Karpas-422 (cell line): Measurements from ENCODE around the gene MED12L. TPM values are rescaled to one million over a fixed set of nuclear protein-coding genes. Genes with fewer than 3 reads are reported as not detected.

Source experiments
- DNase-seq: peaks from one replicate; pipeline ENCODE4 v3.0.0-alpha.2; 2015
- H2AFZ ChIP-seq: fragments of 200-600 bp; sonication (generic); 2 replicates; pipeline ENCODE4 v1.6.1; 2014; ENCODE audit warnings: antibody characterized with exemption, low read length, mixed read lengths
- H3K27ac ChIP-seq: fragments of 200-600 bp; sonication (generic); 2 replicates; pipeline ENCODE4 v1.5.1; 2014; ENCODE audit warnings: mild to moderate bottlenecking, low read length, moderate library complexity
- H3K27me3 ChIP-seq: fragments of 200-600 bp; sonication (generic); 2 replicates; pipeline ENCODE4 v1.6.1; 2014; ENCODE audit warnings: low read length, mixed read lengths
- H3K36me3 ChIP-seq: fragments of 200-600 bp; sonication (generic); 2 replicates; pipeline ENCODE4 v1.6.1; 2014; ENCODE audit warnings: low read length, mixed read lengths; ENCODE audit not compliant: insufficient read depth
- H3K4me1 ChIP-seq: fragments of 200-600 bp; sonication (generic); 2 replicates; pipeline ENCODE4 v1.6.1; 2014; ENCODE audit warnings: mild to moderate bottlenecking, low read length, mixed read lengths
- H3K4me2 ChIP-seq: fragments of 200-600 bp; sonication (generic); 2 replicates; pipeline ENCODE4 v1.6.1; 2014; ENCODE audit warnings: low read length, low read depth, mild to moderate bottlenecking; ENCODE audit not compliant: poor library complexity, severe bottlenecking
- H3K4me3 ChIP-seq: fragments of 200-600 bp; sonication (generic); 2 replicates; pipeline ENCODE4 v1.5.1; 2014; ENCODE audit warnings: mild to moderate bottlenecking, antibody characterized with exemption, low read length, mixed read lengths
- H3K79me2 ChIP-seq: fragments of 200-600 bp; sonication (generic); 2 replicates; pipeline ENCODE4 v1.6.1; 2014; ENCODE audit warnings: mild to moderate bottlenecking, low read length, mixed read lengths
- H3K9ac ChIP-seq: fragments of 200-600 bp; sonication (generic); 2 replicates; pipeline ENCODE4 v1.6.0; 2014; ENCODE audit warnings: low read length
- H3K9me2 ChIP-seq: fragments of 200-600 bp; sonication (generic), shearing (Covaris generic); replicated peaks from 2 replicates; pipeline ENCODE4 v1.6.0; 2014; ENCODE audit warnings: mild to moderate bottlenecking, low read length, moderate library complexity; ENCODE audit not compliant: insufficient read depth
- H3K9me3 ChIP-seq: fragments of 300-700, 200-600 bp; sonication (generic); 2 replicates; pipeline ENCODE4 v1.6.1; 2014; ENCODE audit warnings: low read length, mixed read lengths
- H4K20me1 ChIP-seq: fragments of 200-600 bp; sonication (generic); 2 replicates; pipeline ENCODE4 v1.6.1; 2014; ENCODE audit warnings: mild to moderate bottlenecking, antibody characterized with exemption, low read length, low read depth; ENCODE audit not compliant: insufficient read depth
- total RNA-seq: library from RNA; depleted of rRNA; stranded (reverse); fragments of >200 nt; shearing (Covaris generic); gene quantifications from 2 replicates; pipeline ENCODE4 v1.2.3, GENCODE V29; 2014; ENCODE audit warnings: low replicate concordance

MED12L gene
- total RNA-seq, 1 experiment from 2014 or later: 2.4 TPM

- no peaks in the 10 kb centered on the region for H3K79me2 ChIP-seq
- H3K9me3 ChIP-seq: no peaks in the 10 kb centered on the region
- H3K36me3 ChIP-seq: no peaks in the 10 kb centered on the region
- H3K9ac ChIP-seq: no peak overlapping the region
- no peak overlapping the region for H3K27ac ChIP-seq
- H3K4me3 ChIP-seq: no peak overlapping the region
- no peak overlapping the region for H2AFZ ChIP-seq
- H4K20me1 ChIP-seq: no peaks in the 10 kb centered on the region
- no peak overlapping the region for H3K4me2 ChIP-seq
- peaks cover 5% of the 10 kb centered on the region for H3K4me1 ChIP-seq
- no peak for DNase-seq
- H3K27me3 ChIP-seq: no peaks in the 10 kb centered on the region
- no peaks in the 10 kb centered on the region for H3K9me2 ChIP-seq
Measured at GRCh38 chr3:151289445-151289844, 204.0 kb downstream of the MED12L start.

- H3K36me3 ChIP-seq: no peaks in the 10 kb centered on the region
- H3K9me3 ChIP-seq: no peaks in the 10 kb centered on the region
- H3K4me1 ChIP-seq: peaks cover 5% of the 10 kb centered on the region
- H2AFZ ChIP-seq: no peak overlapping the region
- H3K4me3 ChIP-seq: no peak overlapping the region
- H3K4me2 ChIP-seq: no peak overlapping the region
- no peaks in the 10 kb centered on the region for H4K20me1 ChIP-seq
- H3K27ac ChIP-seq: no peak overlapping the region
- no peaks in the 10 kb centered on the region for H3K79me2 ChIP-seq
- no peaks in the 10 kb centered on the region for H3K27me3 ChIP-seq
- peak; percentile 79 for DNase-seq
- no peaks in the 10 kb centered on the region for H3K9me2 ChIP-seq
- no peak overlapping the region for H3K9ac ChIP-seq
Measured at GRCh38 chr3:151290673-151291072, 205.2 kb downstream of the MED12L start.

GRCh38 chr3:151293127-151293526 lies 207.7 kb downstream of the MED12L start:
- Histone ChIP-seq H2AFZ (peak overlapping the region; percentile 53; the same call in 1 of the 2 replicates), H3K4me1 (peaks cover 5% of the 10 kb centered on the region), H3K4me3 (no peak overlapping the region), H3K4me2 (no peak overlapping the region), H3K36me3 (no peaks in the 10 kb centered on the region), H3K9me3 (no peaks in the 10 kb centered on the region), H3K9me2 (no peaks in the 10 kb centered on the region), H3K9ac (no peak overlapping the region), H3K27me3 (no peaks in the 10 kb centered on the region), H4K20me1 (no peaks in the 10 kb centered on the region), H3K27ac (no peak overlapping the region), H3K79me2 (no peaks in the 10 kb centered on the region)
- DNase-seq: no peak

GRCh38 chr3:151296226-151296625 lies 210.8 kb downstream of the MED12L start:
- no peak overlapping the region for H3K9ac ChIP-seq
- no peaks in the 10 kb centered on the region for H4K20me1 ChIP-seq
- H3K4me2 ChIP-seq: no peak overlapping the region
- no peaks in the 10 kb centered on the region for H3K27me3 ChIP-seq
- no peaks in the 10 kb centered on the region for H3K36me3 ChIP-seq
- H3K27ac ChIP-seq: no peak overlapping the region
- DNase-seq: no peak
- H3K4me1 ChIP-seq: peaks cover 6% of the 10 kb centered on the region
- no peak overlapping the region for H2AFZ ChIP-seq
- H3K4me3 ChIP-seq: no peak overlapping the region
- no peaks in the 10 kb centered on the region for H3K9me3 ChIP-seq
- H3K9me2 ChIP-seq: no peaks in the 10 kb centered on the region
- no peaks in the 10 kb centered on the region for H3K79me2 ChIP-seq

- Histone ChIP-seq H4K20me1 (no peaks in the 10 kb centered on the region), H2AFZ (no peak overlapping the region), H3K27ac (no peak overlapping the region), H3K9me2 (no peaks in the 10 kb centered on the region), H3K36me3 (no peaks in the 10 kb centered on the region), H3K9ac (no peak overlapping the region), H3K27me3 (no peaks in the 10 kb centered on the region), H3K4me3 (no peak overlapping the region), H3K79me2 (no peaks in the 10 kb centered on the region), H3K4me1 (peaks cover 10% of the 10 kb centered on the region), H3K9me3 (no peaks in the 10 kb centered on the region), H3K4me2 (no peak overlapping the region)
- no peak for DNase-seq
Measured at GRCh38 chr3:151297429-151297828, 212.0 kb downstream of the MED12L start.

- no peak overlapping the region for H3K4me3 ChIP-seq
- DNase-seq: no peak
- no peak overlapping the region for H2AFZ ChIP-seq
- H3K79me2 ChIP-seq: no peaks in the 10 kb centered on the region
- no peaks in the 10 kb centered on the region for H3K27me3 ChIP-seq
- no peak overlapping the region for H3K4me2 ChIP-seq
- no peak overlapping the region for H3K27ac ChIP-seq
- H3K9me3 ChIP-seq: no peaks in the 10 kb centered on the region
- no peaks in the 10 kb centered on the region for H4K20me1 ChIP-seq
- no peaks in the 10 kb centered on the region for H3K36me3 ChIP-seq
- no peak overlapping the region for H3K9ac ChIP-seq
- H3K9me2 ChIP-seq: no peaks in the 10 kb centered on the region
- H3K4me1 ChIP-seq: 0 out of 2 replicates have a peak, but pooled peaks cover 4% of the 10 kb centered on the region
Measured at GRCh38 chr3:151299006-151299405, 213.5 kb downstream of the MED12L start.

GRCh38 chr3:151300539-151300938 lies 215.1 kb downstream of the MED12L start:
- Histone ChIP-seq H3K27ac (no peak overlapping the region), H3K9me3 (no peaks in the 10 kb centered on the region), H3K36me3 (no peaks in the 10 kb centered on the region), H3K4me2 (no peak overlapping the region), H3K27me3 (no peaks in the 10 kb centered on the region), H2AFZ (0 out of 2 replicates have a peak overlapping the region, but pooled peaks have one; percentile 21), H4K20me1 (no peaks in the 10 kb centered on the region), H3K79me2 (no peaks in the 10 kb centered on the region), H3K9me2 (no peaks in the 10 kb centered on the region), H3K4me3 (no peak overlapping the region), H3K9ac (no peak overlapping the region), H3K4me1 (0 out of 2 replicates have a peak, but pooled peaks cover 4% of the 10 kb centered on the region)
- DNase-seq: no peak

GRCh38 chr3:151301787-151302186 lies 216.3 kb downstream of the MED12L start:
- Histone ChIP-seq H3K4me3 (no peak overlapping the region), H3K27me3 (no peaks in the 10 kb centered on the region), H3K9me2 (no peaks in the 10 kb centered on the region), H3K4me2 (no peak overlapping the region), H3K4me1 (0 out of 2 replicates have a peak, but pooled peaks cover 4% of the 10 kb centered on the region), H2AFZ (no peak overlapping the region), H3K27ac (no peak overlapping the region), H3K79me2 (no peaks in the 10 kb centered on the region), H3K9me3 (no peaks in the 10 kb centered on the region), H4K20me1 (no peaks in the 10 kb centered on the region), H3K36me3 (no peaks in the 10 kb centered on the region), H3K9ac (no peak overlapping the region)
- no peak for DNase-seq

GRCh38 chr3:151303751-151304150 lies 218.3 kb downstream of the MED12L start:
- Histone ChIP-seq H3K27me3 (no peaks in the 10 kb centered on the region), H2AFZ (no peak overlapping the region), H3K4me1 (0 out of 2 replicates have a peak, but pooled peaks cover 4% of the 10 kb centered on the region), H3K4me2 (no peak overlapping the region), H3K27ac (no peak overlapping the region), H3K4me3 (no peak overlapping the region), H3K9me2 (no peaks in the 10 kb centered on the region), H3K9me3 (no peaks in the 10 kb centered on the region), H3K79me2 (no peaks in the 10 kb centered on the region), H3K9ac (no peak overlapping the region), H3K36me3 (no peaks in the 10 kb centered on the region), H4K20me1 (no peaks in the 10 kb centered on the region)
- DNase-seq: no peak
